Measurements from ENCODE around the gene YJU2.

YJU2 gene

GRCh38 chr19:4297901-4298809 lies 51.3 kb downstream of the YJU2 start:
- DNase-seq = no peak
- H3K4me1 ChIP-seq = no peaks in the 10 kb centered on the region
- H3K27me3 ChIP-seq = peaks cover 0 to 56% of the 10 kb centered on the region in 2 donors
- H3K4me3 ChIP-seq = no peak overlapping the region
- no peak overlapping the region for H3K27ac ChIP-seq
- TF ChIP-seq CTCF (IDR thresholded peaks at IDR 0.05) = no peak
- no peaks in the 10 kb centered on the region for H3K9me3 ChIP-seq
- intact Hi-C loops (cut with DNase I; ENCODE audit: low total_unique reads) = no loop called here
- no peaks in the 10 kb centered on the region for H3K36me3 ChIP-seq

DNA sequence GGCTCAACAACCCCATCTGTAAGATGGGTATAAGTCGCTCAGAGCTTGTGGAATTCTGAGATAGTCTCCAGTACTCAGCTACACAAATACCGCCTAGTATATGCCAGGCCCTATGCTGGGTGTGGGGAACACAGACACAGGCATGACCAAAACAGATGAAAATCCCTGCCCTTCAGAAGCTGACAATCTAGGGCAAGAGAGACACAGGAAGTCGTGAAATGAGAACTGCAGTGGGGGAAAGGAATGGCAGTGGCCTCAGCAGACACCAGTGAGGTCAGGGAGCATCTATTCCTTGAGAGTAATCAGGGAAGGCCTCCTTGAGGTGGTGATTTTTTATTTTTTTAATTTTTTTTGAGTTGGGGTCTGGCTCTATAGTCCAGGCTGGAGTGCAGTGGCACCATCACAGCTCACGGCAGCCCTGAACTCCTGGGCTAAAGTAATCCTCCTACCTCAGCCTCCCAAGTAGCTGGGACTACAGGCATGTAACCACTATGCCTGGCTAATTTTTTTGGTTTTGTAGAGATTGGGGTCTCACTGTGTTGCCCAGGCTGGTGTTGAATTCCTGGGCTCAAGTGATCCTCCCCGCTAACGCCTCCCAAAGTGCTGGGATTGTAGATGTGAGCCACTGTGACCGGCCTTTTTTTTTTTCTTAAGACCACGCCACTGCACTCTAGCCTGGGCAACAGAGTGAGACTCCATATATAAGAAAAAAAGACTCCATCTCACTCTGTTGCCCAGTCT lies 52.1 kb downstream of the YJU2 start:
- no peak for DNase-seq
- Histone ChIP-seq H3K9me3 (no peaks in the 10 kb centered on the region), H3K4me1 (no peaks in the 10 kb centered on the region), H3K27ac (no peak overlapping the region), H3K4me3 (no peak overlapping the region), H3K36me3 (no peaks in the 10 kb centered on the region), H3K27me3 (peaks cover 0 to 56% of the 10 kb centered on the region in 2 donors)
- TF ChIP-seq CTCF (IDR thresholded peaks at IDR 0.05) = no peak
- intact Hi-C loops (cut with DNase I; ENCODE audit: low total_unique reads) = no loop called here

DNA sequence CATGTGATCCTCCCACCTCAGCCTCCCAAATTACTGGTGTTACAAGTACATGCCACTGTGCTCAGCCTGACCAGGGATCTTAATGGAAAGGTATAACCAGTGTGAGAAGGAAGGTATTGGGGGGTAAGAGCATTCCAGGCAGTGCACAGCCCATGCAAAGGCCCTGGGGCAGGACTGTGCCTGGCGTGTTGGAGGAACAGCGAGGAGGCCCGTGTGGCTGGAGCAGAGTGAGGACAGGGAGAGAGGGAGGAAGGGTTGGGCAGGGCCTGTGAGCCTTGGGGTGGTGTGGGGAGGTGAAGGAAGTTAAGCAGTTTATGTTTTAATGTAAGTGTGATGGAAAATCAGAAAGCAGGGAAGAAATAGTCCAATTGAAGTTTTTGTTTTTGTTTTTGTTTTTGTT lies 53.7 kb downstream of the YJU2 start:
- Histone ChIP-seq H3K36me3 (no peaks in the 10 kb centered on the region), H3K9me3 (no peaks in the 10 kb centered on the region), H3K27ac (no peak overlapping the region), H3K4me1 (peaks cover 0 to 6% (median 2%) of the 10 kb centered on the region in 4 donors), H3K27me3 (peaks cover 0 to 62% of the 10 kb centered on the region in 2 donors), H3K4me3 (no peak overlapping the region)
- no peak for TF ChIP-seq CTCF (IDR thresholded peaks at IDR 0.05)
- intact Hi-C loops (cut with DNase I; ENCODE audit: low total_unique reads) = no loop called here
- no peak for DNase-seq

DNA sequence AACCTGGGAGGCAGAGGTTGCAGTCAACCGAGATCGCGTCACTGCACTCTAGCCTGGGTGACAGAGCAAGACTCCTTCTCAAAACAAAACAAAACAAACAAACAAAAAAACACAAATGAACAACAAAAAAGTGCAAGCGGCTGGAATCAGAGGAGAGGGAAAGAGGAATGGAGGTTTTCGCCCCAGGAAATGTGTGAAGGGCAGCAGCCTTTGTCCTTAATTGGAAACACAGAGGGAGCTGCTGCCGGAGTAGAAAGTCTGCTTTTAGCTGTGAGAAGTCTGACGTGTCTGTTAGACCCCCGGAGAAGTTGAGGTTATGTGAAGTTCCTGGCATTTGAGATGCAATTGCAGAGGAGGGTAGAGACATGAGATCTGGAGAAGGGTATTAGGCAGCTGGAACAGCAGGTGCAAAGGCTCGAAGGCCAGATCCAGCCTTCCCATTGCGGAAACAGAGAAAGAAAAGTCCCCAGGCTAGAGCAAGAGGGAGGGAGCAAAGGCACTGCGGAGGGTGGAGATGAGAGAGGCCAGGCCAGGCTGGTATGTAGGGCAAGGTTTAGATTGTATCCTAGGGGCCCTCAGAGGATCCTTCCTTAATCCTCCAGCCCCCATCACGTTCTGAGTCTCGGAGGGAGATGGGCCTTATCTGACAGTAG lies 54.8 kb downstream of the YJU2 start:
- H3K4me3 ChIP-seq = no peak overlapping the region
- H3K4me1 ChIP-seq = peaks cover 0 to 6% (median 2%) of the 10 kb centered on the region in 4 donors
- TF ChIP-seq CTCF (IDR thresholded peaks at IDR 0.05) = no peak
- H3K9me3 ChIP-seq = no peaks in the 10 kb centered on the region
- H3K36me3 ChIP-seq = no peaks in the 10 kb centered on the region
- intact Hi-C loops (cut with DNase I; ENCODE audit: low total_unique reads) = no loop called here
- H3K27me3 ChIP-seq = peaks cover 0 to 58% of the 10 kb centered on the region in 2 donors
- no peak for DNase-seq
- no peak overlapping the region for H3K27ac ChIP-seq

GRCh38 chr19:4302243-4302640 lies 55.4 kb downstream of the YJU2 start, which contains the start of gene TMIGD2:
TMIGD2 (minus strand) TSS chr19:4302389; CDS start chr19:4302385, 4 bp downstream.
- no peak for DNase-seq
- intact Hi-C loops (cut with DNase I; ENCODE audit: low total_unique reads) = no loop called here
- TF ChIP-seq CTCF (IDR thresholded peaks at IDR 0.05) = no peak
- H3K36me3 ChIP-seq = no peaks in the 10 kb centered on the region
- H3K27ac ChIP-seq = no peak within 1 kb of the TSS
- no peak within 1 kb of the TSS for H3K4me3 ChIP-seq
- peaks cover 0 to 6% (median 2%) of the 10 kb centered on the region in 4 donors for H3K4me1 ChIP-seq
- H3K27me3 ChIP-seq = peaks cover 0 to 59% of the 10 kb centered on the region in 2 donors
- H3K9me3 ChIP-seq = no peaks in the 10 kb centered on the region

Data from tibial artery (tissue), 4 donors.